ENCODE results near the gene ENAH. TPM values are rescaled to one million over a fixed set of nuclear protein-coding genes. Genes with fewer than 3 reads are reported as not detected.

Gene ENAH
- polyA plus RNA-seq, 3 donors: 0.12 TPM; not detected in 2

DNA sequence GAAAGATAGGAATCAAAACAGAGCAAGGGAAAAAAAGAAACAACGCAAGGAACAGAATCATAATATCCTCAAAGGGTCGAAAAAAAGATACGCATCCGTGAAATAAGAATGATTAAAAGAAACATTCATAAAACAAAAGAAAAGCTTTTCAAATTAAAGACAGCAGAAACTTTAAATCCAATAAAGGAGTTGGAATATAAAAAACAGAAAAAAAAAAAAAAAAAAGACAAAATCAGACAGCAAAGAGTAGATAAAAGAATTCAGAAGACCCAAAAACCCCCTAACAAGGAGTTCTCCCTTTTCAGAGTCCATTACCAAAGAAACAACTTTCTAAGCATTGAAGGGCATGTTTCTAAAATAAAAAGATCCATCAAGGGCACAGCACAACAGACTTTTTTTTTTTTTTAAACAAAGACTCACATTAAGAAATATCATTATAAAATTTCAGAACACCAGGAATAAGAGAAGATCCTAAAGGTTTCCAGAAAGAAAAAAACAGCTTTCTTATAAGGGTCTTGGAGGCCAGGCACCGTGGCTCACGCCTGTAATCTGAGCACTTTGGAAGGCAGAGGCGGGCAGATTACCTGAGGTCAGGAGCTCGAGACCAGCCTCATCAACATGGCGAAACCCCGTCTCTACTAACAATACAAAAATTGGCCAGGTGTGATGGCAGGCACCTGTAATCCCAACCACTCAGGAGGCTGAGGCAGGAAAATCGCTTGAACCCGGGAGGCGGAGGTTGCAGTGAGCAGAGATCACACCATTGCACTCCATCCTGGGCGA lies 44.7 kb downstream of the ENAH start:
- Mint-ChIP-seq H3K4me3 (no peak overlapping the region), H3K36me3 (no peaks in the 10 kb centered on the region), H3K27ac (no peak overlapping the region), H3K9me3 (peaks cover 0 to 3% (median 0%) of the 10 kb centered on the region in 7 donors), H3K27me3 (ENCODE audit: low read depth in 3 of 3) (peaks cover 2 to 3% (median 3%) of the 10 kb centered on the region in 3 donors), H3K4me1 (no peaks in the 10 kb centered on the region)
- H3K27me3 ChIP-seq (ENCODE audit: control insufficient read depth in 2 of 2, insufficient read depth in 2 of 2, low read length in 2 of 2): no peaks in the 10 kb centered on the region
- H2AFZ ChIP-seq (ENCODE audit: insufficient read depth, low read depth, low read length, poor library complexity, severe bottlenecking): no peak overlapping the region
- H3K79me2 ChIP-seq (ENCODE audit: insufficient read depth, low read length): no peaks in the 10 kb centered on the region
- 94% methylated on average over 5 of the region's 14 CpGs for WGBS (ENCODE audit: insufficient coverage)
- no peak for DNase-seq
- H3K9me3 ChIP-seq (replicated peaks in 1 of 2; ENCODE audit: control insufficient read depth in 1 of 2, insufficient read depth in 1 of 2, low read length in 2 of 2): no peaks in the 10 kb centered on the region
- H4K20me1 ChIP-seq (ENCODE audit: insufficient read depth, low read length): no peaks in the 10 kb centered on the region
- H3K4me2 ChIP-seq (replicated peaks; ENCODE audit: extremely low read depth, low read length, poor library complexity, severe bottlenecking): no peak overlapping the region
- H3K4me1 ChIP-seq (ENCODE audit: control insufficient read depth in 1 of 2, insufficient read depth in 2 of 2, low read length in 2 of 2): no peaks in the 10 kb centered on the region
- H3K27ac ChIP-seq (ENCODE audit: low read depth in 1 of 2, low read length in 2 of 2): no peak overlapping the region
- no peak overlapping the region for H3K4me3 ChIP-seq (replicated peaks in 1 of 3; ENCODE audit: low read depth in 2 of 3, low read length in 3 of 3)
- TF ChIP-seq, protein P1, sequence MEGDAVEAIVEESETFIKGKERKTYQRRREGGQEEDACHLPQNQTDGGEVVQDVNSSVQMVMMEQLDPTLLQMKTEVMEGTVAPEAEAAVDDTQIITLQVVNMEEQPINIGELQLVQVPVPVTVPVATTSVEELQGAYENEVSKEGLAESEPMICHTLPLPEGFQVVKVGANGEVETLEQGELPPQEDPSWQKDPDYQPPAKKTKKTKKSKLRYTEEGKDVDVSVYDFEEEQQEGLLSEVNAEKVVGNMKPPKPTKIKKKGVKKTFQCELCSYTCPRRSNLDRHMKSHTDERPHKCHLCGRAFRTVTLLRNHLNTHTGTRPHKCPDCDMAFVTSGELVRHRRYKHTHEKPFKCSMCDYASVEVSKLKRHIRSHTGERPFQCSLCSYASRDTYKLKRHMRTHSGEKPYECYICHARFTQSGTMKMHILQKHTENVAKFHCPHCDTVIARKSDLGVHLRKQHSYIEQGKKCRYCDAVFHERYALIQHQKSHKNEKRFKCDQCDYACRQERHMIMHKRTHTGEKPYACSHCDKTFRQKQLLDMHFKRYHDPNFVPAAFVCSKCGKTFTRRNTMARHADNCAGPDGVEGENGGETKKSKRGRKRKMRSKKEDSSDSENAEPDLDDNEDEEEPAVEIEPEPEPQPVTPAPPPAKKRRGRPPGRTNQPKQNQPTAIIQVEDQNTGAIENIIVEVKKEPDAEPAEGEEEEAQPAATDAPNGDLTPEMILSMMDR (IDR thresholded peaks at IDR 0.05): no peak
- intact Hi-C loops (cut with micrococcal nuclease): no loop called here
- no peak overlapping the region for H3K9ac ChIP-seq (ENCODE audit: insufficient read depth, low read length, poor library complexity, severe bottlenecking)
- no peaks in the 10 kb centered on the region for H3K36me3 ChIP-seq (replicated peaks in 1 of 2; ENCODE audit: control insufficient read depth in 1 of 2, insufficient read depth in 2 of 2, low read length in 2 of 2)

DNA sequence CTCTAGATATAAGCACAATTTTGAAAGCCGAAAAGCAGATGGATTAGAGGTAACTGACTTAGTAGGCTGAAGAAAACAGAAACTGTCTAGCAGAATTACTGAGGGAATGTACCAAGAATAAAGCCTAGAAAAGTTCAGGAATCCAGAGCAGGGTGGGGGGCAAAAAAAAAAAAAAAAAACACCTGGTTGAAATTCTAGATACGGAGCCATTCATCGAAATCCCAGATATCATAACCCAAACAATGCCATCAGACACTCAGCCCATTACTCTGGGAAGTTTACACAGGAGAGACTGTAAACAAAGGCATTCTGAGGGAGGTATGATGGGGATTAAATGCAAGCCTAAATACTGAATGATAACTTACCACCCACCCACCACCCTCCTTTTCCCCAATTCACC lies 45.6 kb downstream of the ENAH start:
- no peak overlapping the region for H3K27ac Mint-ChIP-seq
- Histone ChIP-seq H2AFZ (ENCODE audit: insufficient read depth, low read depth, low read length, poor library complexity, severe bottlenecking) (no peak overlapping the region), H3K27ac (ENCODE audit: low read depth in 1 of 2, low read length in 2 of 2) (no peak overlapping the region), H3K9ac (ENCODE audit: insufficient read depth, low read length, poor library complexity, severe bottlenecking) (no peak overlapping the region), H3K36me3 (replicated peaks in 1 of 2; ENCODE audit: control insufficient read depth in 1 of 2, insufficient read depth in 2 of 2, low read length in 2 of 2) (no peaks in the 10 kb centered on the region), H3K4me2 (replicated peaks; ENCODE audit: extremely low read depth, low read length, poor library complexity, severe bottlenecking) (no peak overlapping the region), H4K20me1 (ENCODE audit: insufficient read depth, low read length) (no peaks in the 10 kb centered on the region), H3K9me3 (replicated peaks in 1 of 2; ENCODE audit: control insufficient read depth in 1 of 2, insufficient read depth in 1 of 2, low read length in 2 of 2) (no peaks in the 10 kb centered on the region), H3K27me3 (ENCODE audit: control insufficient read depth in 2 of 2, insufficient read depth in 2 of 2, low read length in 2 of 2) (no peaks in the 10 kb centered on the region), H3K79me2 (ENCODE audit: insufficient read depth, low read length) (no peaks in the 10 kb centered on the region), H3K4me1 (ENCODE audit: control insufficient read depth in 1 of 2, insufficient read depth in 2 of 2, low read length in 2 of 2) (no peaks in the 10 kb centered on the region), H3K4me3 (replicated peaks in 1 of 3; ENCODE audit: low read depth in 2 of 3, low read length in 3 of 3) (no peak overlapping the region)
- H3K9me3 Mint-ChIP-seq: peaks cover 0 to 3% (median 0%) of the 10 kb centered on the region in 7 donors
- no peak for DNase-seq
- no peak overlapping the region for H3K4me3 Mint-ChIP-seq
- WGBS (ENCODE audit: insufficient coverage): 100% methylated on average over 1 of the region's 3 CpGs
- H3K4me1 Mint-ChIP-seq: no peaks in the 10 kb centered on the region
- H3K27me3 Mint-ChIP-seq (ENCODE audit: low read depth in 3 of 3): peaks cover 2 to 5% (median 3%) of the 10 kb centered on the region in 3 donors
- no peaks in the 10 kb centered on the region for H3K36me3 Mint-ChIP-seq
- TF ChIP-seq, protein P1 (IDR thresholded peaks at IDR 0.05): no peak
- intact Hi-C loops (cut with micrococcal nuclease): no loop called here
